SK-N-SH (cell line): Measurements from ENCODE around the gene MACROD2. TPM values are rescaled to one million over a fixed set of nuclear protein-coding genes. Genes with fewer than 3 reads are reported as not detected.

Experiments
- CTCF ChIA-PET: fragments of 300-600, 350-600 bp; formaldehyde crosslinking; extraction: SDS; loops from one replicate; lab custom pipeline; 2021; lab: Yijun Ruan, JAX
- POLR2A ChIA-PET: fragments of 350-600 bp; sonication (Branson Sonifier 250); formaldehyde crosslinking; extraction: SDS; loops from one replicate; lab custom pipeline; 2020; ENCODE audit warnings: antibody characterized with exemption, inconsistent platforms; lab: Yijun Ruan, JAX
- DNase-seq: peaks from one replicate; pipeline ENCODE4 v3.0.0; 2012
- H2AFZ ChIP-seq: fragments of 200-600 bp; sonication (generic); 2 replicates; pipeline ENCODE4 v1.8.1; 2016; ENCODE audit warnings: antibody characterized with exemption, mild to moderate bottlenecking, low read depth
- H3F3A ChIP-seq: fragments of 200-600 bp; sonication (generic); replicated peaks from 2 replicates; pipeline ENCODE3; 2016; ENCODE audit warnings: antibody characterized with exemption, mild to moderate bottlenecking; ENCODE audit not compliant: insufficient read depth
- H3K27ac ChIP-seq, 2 experiments: fragments of 200-500 bp in 1 of 2; fragments of 200-600 bp in 1 of 2; sonication (Bioruptor generic) in 1 of 2; sonication (generic), shearing (Covaris generic) in 1 of 2; 2 replicates each; pipeline versions ENCODE4 v1.5.1 to v1.6.1; 2014 to 2016; ENCODE audit warnings: low read depth in 2 of 2, inconsistent platforms in 1 of 2, low read length in 1 of 2, mild to moderate bottlenecking in 1 of 2, mixed read lengths in 1 of 2
- H3K27me3 ChIP-seq: fragments of 200-600 bp; sonication (generic), shearing (Covaris generic); 2 replicates; pipeline ENCODE4 v1.6.1; 2016; ENCODE audit warnings: mixed run types; ENCODE audit not compliant: insufficient read depth
- H3K36me3 ChIP-seq, 2 experiments: fragments of 200-500 bp in 1 of 2; fragments of 200-600 bp in 1 of 2; sonication (Bioruptor generic) in 1 of 2; sonication (generic) in 1 of 2; replicated peaks in 1 of 2; 2 replicates each; pipeline versions ENCODE3 to v1.5.1; 2014 to 2016; ENCODE audit warnings: low read length in 1 of 2, mild to moderate bottlenecking in 1 of 2; ENCODE audit not compliant: insufficient read depth in 2 of 2, control insufficient read depth in 1 of 2
- H3K4me1 ChIP-seq, 2 experiments: fragments of 200-500 bp in 1 of 2; fragments of 200-600 bp in 1 of 2; sonication (Bioruptor generic) in 1 of 2; sonication (generic), shearing (Covaris generic) in 1 of 2; 2 replicates each; pipeline versions ENCODE4 v1.5.1 to v1.6.1; 2014 to 2016; ENCODE audit warnings: low read depth in 1 of 2, low read length in 1 of 2, mixed run types in 1 of 2; ENCODE audit not compliant: insufficient read depth in 2 of 2, control insufficient read depth in 1 of 2
- H3K4me2 ChIP-seq: fragments of 200-600 bp; sonication (generic), shearing (Covaris generic); 2 replicates; pipeline ENCODE4 v1.6.1; 2017; ENCODE audit warnings: mixed run types
- H3K4me3 ChIP-seq, 2 experiments: fragments of 200-500 bp in 1 of 2; fragments of 200-600 bp in 1 of 2; sonication (Bioruptor generic) in 1 of 2; sonication (generic), shearing (Covaris generic) in 1 of 2; 2 replicates each; pipeline versions ENCODE4 v1.5.1 to v1.8.1; 2014 to 2016; ENCODE audit warnings: low read depth in 2 of 2, inconsistent platforms in 1 of 2, low read length in 1 of 2, mild to moderate bottlenecking in 1 of 2, mixed read lengths in 1 of 2, moderate library complexity in 1 of 2
- H3K79me2 ChIP-seq: fragments of 200-600 bp; sonication (generic); 2 replicates; pipeline ENCODE4 v1.8.1; 2017; ENCODE audit warnings: mild to moderate bottlenecking; ENCODE audit not compliant: insufficient read depth
- H3K9ac ChIP-seq: fragments of 200-600 bp; sonication (generic); 2 replicates; pipeline ENCODE4 v1.6.1; 2017; ENCODE audit warnings: mixed run types
- H3K9me2 ChIP-seq: fragments of 200-600 bp; sonication (generic); 2 replicates; pipeline ENCODE4 v1.6.1; 2017; ENCODE audit warnings: mixed run types
- H3K9me3 ChIP-seq: fragments of 200-600 bp; sonication (generic); 2 replicates; pipeline ENCODE4 v1.6.1; 2017; ENCODE audit warnings: mixed run types, mild to moderate bottlenecking, moderate library complexity
- H4K20me1 ChIP-seq: fragments of 200-600 bp; sonication (generic); 2 replicates; pipeline ENCODE4 v1.6.1; 2017; ENCODE audit warnings: mild to moderate bottlenecking, mixed run types; ENCODE audit not compliant: insufficient read depth
- CTCF ChIP-seq: fragments of 200-600 bp; sonication (generic); IDR thresholded peaks from 2 replicates; pipeline ENCODE4 v1.6.1; 2017; ENCODE audit warnings: antibody characterized with exemption, mild to moderate bottlenecking, moderate library complexity
- ELF1 ChIP-seq: IDR thresholded peaks from 2 replicates; pipeline ENCODE4 v1.4.0; 2012
- FOXJ3 ChIP-seq: sonication (generic); formaldehyde crosslinking; IDR thresholded peaks from 2 replicates; pipeline ENCODE4 v1.5.1; 2020; ENCODE audit warnings: mild to moderate bottlenecking, missing genetic modification reagents
- FOXM1 ChIP-seq: IDR thresholded peaks from 2 replicates; pipeline ENCODE4 v1.4.0; 2012; ENCODE audit warnings: low read depth, mild to moderate bottlenecking
- GABPA ChIP-seq: IDR thresholded peaks from 2 replicates; pipeline ENCODE4 v1.4.0; 2012; ENCODE audit warnings: low read depth, mild to moderate bottlenecking
- GATA2 ChIP-seq: sonication (generic); formaldehyde crosslinking; IDR thresholded peaks from 2 replicates; pipeline ENCODE4 v1.5.0; 2020; ENCODE audit warnings: mild to moderate bottlenecking, missing genetic modification reagents
- IRF3 ChIP-seq: fragments of 150-350 bp; IDR thresholded peaks from 2 replicates; pipeline ENCODE4 v1.6.1; 2016; ENCODE audit warnings: mild to moderate bottlenecking, low read depth, low read length
- MAX ChIP-seq: IDR thresholded peaks from 2 replicates; pipeline ENCODE4 v1.4.0; 2012; ENCODE audit warnings: low read depth
- NRF1 ChIP-seq: IDR thresholded peaks from 2 replicates; pipeline ENCODE4 v1.6.1; 2012; ENCODE audit warnings: low read depth, mild to moderate bottlenecking, low read length
- PBX3 ChIP-seq: IDR thresholded peaks from 2 replicates; pipeline ENCODE4; 2012
- RCOR1 ChIP-seq: fragments of 150-350 bp; IDR thresholded peaks from 2 replicates; pipeline ENCODE4 v1.6.1; 2017; ENCODE audit warnings: antibody characterized with exemption, low read length
- RFX5 ChIP-seq: IDR thresholded peaks from 2 replicates; pipeline ENCODE4 v1.6.1; 2012; ENCODE audit warnings: mild to moderate bottlenecking, improper control_type of control experiment, low read length
- SIN3A ChIP-seq: IDR thresholded peaks from 2 replicates; pipeline ENCODE4 v1.6.1; 2012; ENCODE audit warnings: low read depth, mild to moderate bottlenecking, low read length, moderate library complexity, borderline replicate concordance
- TAF1 ChIP-seq: IDR thresholded peaks from 2 replicates; pipeline ENCODE4 v1.6.1; 2012; ENCODE audit warnings: low read depth, mild to moderate bottlenecking, low read length, moderate library complexity, borderline replicate concordance
- TEAD4 ChIP-seq: IDR thresholded peaks from 2 replicates; pipeline ENCODE4 v1.4.0; 2012; ENCODE audit warnings: mild to moderate bottlenecking, borderline replicate concordance; ENCODE audit not compliant: insufficient read depth
- ZBTB33 ChIP-seq: IDR thresholded peaks from 2 replicates; pipeline ENCODE4 v1.4.0; 2012; ENCODE audit warnings: low read depth, borderline replicate concordance
- WGBS: methylation state at CpG from one replicate; pipeline ENCODE4 v1.1.6; 2017; ENCODE audit warnings: low lambda C conversion rate; 5-methylcytosine and 5-hydroxymethylcytosine counted together
- polyA plus RNA-seq, 3 experiments: library from polyadenylated mRNA; depleted of rRNA; stranded (reverse); fragments of >200 nt; gene quantifications; 2 replicates each; pipeline ENCODE4 v1.2.3, GENCODE V29; 2012

MACROD2 gene
- polyA plus RNA-seq, 1 of the 3 experiments (the other 2 are of a cell fraction) = 0.33 TPM

GRCh38 chr20:14374196-14374595 lies 378.9 kb downstream of the MACROD2 start (continued):
- TF ChIP-seq CTCF = no peak
- TF ChIP-seq GATA2 (CRISPR knock-in tag) = no peak
- TF ChIP-seq ZBTB33 = no peak
- no peak for TF ChIP-seq ELF1
- no peak for TF ChIP-seq FOXJ3 (CRISPR knock-in tag)
- no peak for TF ChIP-seq IRF3

GRCh38 chr20:14375416-14375985 lies 380.2 kb downstream of the MACROD2 start:
- H2AFZ ChIP-seq = no peak overlapping the region
- CTCF ChIA-PET = interaction anchor here (0.6 to 1.2 kb wide), 3 partner anchors 13 to 1163 kb away, joined by 3 to 4 read pairs (median 3); partner anchors contain the start of gene FLRT3
- no peaks in the 10 kb centered on the region for H3K9me3 ChIP-seq
- H3F3A ChIP-seq = no peaks in the 10 kb centered on the region
- POLR2A ChIA-PET = no interaction called here
- H3K9ac ChIP-seq = no peak overlapping the region
- H3K36me3 ChIP-seq = no peaks in the 10 kb centered on the region
- no peaks in the 10 kb centered on the region for H3K27me3 ChIP-seq
- H3K27ac ChIP-seq = no peak overlapping the region
- H3K4me2 ChIP-seq = no peak overlapping the region
- no peaks in the 10 kb centered on the region for H3K79me2 ChIP-seq
- DNase-seq = no peak
- no peaks in the 10 kb centered on the region for H4K20me1 ChIP-seq
- 72% methylated on average over 4 of the region's 4 CpGs for WGBS
- H3K4me3 ChIP-seq = no peak overlapping the region
- no peaks in the 10 kb centered on the region for H3K9me2 ChIP-seq
- no peaks in the 10 kb centered on the region for H3K4me1 ChIP-seq
- TF ChIP-seq FOXM1 (no peak), SIN3A (no peak), CTCF (no peak), RCOR1 (no peak), MAX (no peak), PBX3 (no peak), GATA2 (CRISPR knock-in tag) (no peak), NRF1 (no peak), TAF1 (no peak), RFX5 (no peak), GABPA (no peak), TEAD4 (no peak), ZBTB33 (no peak)
